Measurements from ENCODE around the gene AKAP11.

GRCh38 chr13:42350141-42350540 lies 78.2 kb downstream of the AKAP11 start:
- TF ChIP-seq CTCF (IDR thresholded peaks at IDR 0.05), result no peak
- TF ChIP-seq POLR2A (IDR thresholded peaks at IDR 0.05), result no peak
- no peak for TF ChIP-seq POLR2AphosphoS5 (IDR thresholded peaks at IDR 0.05)
